Hematopoietic multipotent progenitor cell treated with erythropoietin and hydrocortisone succinate and interleukin-3 and kit ligand, for 4 days (in vitro differentiated cells): ENCODE measurements around the gene MB.
A peak's percentile ranks its signal among the peaks of the same experiment; 100 is the strongest.

Source experiments
- DNase-seq: peaks from one replicate; pipeline ENCODE4 v3.0.0-alpha.2; 2015

Gene MB

DNA sequence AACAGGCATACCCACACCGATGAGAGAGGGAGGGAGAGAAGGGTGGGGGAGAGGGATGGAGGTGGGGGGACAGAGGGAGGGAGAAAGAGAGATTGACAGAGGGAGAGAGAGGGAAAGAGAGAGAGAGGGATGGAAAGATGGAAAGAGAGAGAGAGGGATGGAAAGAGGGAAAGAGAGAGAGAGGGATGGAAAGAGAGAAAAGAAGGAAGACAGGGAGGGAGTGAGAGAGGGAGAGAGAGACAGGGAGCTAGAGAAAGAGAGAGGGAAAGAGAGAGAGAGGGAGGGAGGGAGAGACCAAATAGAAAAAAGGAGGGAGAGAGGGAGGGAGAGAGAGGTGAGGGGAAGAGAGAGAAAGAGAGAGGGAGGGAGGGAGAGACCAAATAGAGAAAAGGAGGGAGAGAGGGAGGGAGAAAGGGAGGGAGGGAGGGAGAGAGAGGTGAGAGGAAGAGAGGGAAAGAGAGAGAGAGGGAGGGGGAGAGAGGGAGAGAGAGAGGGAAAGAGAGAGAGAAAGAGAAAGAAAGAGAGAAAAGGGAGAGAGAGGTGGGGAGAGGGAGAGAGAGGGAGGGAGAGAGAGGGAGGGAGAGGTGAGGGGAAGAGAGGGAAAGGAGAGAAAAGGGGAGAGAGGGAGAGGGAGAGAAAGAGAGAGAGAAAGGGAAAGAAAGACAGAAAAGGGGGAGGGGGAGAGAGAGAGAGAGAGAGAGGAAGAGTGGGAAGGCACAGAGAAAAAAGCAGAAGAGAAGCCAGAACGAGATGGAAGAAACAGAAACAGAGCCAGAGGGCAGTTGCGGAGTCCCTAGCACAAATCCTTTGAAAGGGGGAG lies 23.8 kb downstream of the MB start:
- no peak for DNase-seq

DNA sequence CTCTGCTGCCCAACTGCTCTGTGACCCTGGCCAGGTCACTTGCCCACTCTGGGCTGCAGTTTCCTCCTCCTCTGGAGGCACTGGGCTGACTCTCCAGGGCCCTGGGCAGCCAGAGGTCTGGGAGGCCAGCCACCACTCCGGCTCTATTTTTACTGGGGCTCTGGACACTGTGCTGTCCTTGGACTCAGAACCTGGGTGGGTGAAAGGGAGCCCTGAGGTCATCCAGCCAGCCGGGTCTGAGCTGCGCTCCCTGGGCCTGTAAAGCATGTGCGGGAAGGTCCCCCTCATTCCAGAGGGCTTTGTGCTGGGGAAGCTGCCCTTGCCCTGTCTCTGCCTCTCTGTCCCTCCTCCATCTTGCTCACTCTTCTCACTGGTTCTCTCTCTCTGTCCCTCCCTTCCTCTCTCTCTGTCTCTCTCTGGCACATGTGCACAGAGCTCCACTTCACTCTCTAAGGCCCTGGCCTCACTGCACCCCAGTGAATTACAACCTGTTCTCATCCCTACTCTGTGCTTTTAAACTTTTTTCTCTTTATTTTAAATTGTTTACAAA lies 24.6 kb downstream of the MB start:
- DNase-seq, result no peak

DNA sequence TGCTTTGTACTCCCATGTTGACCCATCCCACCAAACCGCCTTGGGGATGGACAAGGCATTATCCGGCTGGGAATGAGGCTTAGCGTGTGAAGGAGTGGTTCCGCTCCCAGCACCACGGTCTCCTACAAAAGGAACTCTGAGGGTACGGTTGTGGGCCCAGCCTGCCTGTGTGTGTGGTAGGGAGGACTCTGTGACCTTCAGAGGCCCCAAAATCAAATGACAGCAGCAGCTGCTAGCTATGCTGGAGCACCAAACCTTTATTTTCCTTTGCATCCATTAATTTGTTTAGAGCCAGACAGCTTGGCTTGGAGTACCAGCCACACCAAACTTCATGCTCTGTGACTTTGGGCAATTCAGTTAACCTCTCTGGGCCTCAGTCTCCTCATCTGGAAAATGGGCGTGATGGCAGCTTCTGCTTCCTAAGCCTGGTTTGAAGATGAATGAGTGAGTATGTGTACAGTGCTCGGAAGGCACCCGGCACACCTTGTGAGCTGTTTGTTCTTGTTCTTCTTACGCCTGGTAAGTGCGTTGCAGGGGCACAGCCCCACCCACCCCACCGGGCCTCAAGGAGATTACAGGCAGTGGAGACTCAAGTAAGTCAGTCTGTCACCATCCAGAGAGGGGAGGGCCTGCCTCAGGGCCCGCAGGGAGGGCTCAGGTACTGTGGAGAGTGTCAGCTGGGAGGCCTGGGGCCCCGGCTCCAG lies 25.3 kb downstream of the MB start:
- no peak for DNase-seq

DNA sequence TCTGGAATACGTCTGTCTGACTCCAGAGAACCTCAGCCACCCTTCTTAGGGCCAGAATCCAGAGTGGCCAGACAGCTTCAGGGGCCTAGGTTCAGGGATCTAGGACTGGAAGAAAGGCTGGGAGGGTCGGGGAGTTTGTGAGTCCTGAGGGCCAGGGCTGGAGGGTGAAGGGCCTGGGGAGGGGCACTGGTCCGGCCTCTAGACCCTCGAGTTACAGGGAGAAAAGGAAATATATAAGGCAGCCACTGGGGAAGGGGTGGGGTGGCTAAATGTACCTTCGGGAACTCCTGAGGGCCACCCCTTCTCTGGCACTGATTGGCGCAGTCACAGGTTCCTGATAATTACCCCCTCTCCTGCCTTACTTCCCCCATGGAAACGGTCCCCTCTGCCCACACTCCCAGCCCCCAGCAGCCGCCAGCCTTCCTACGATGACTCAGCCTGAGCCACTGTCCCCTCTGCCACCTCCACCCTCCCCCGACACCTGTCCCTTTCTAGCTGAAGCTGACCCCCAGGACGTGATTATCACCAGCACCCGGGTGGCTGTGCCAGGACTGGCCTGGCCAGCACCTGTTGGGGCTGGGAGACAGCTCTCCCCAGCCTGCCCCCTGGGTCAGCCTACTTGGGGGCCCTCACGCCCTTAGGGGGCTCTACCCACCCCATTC lies 26.4 kb downstream of the MB start:
- no peak for DNase-seq

DNA sequence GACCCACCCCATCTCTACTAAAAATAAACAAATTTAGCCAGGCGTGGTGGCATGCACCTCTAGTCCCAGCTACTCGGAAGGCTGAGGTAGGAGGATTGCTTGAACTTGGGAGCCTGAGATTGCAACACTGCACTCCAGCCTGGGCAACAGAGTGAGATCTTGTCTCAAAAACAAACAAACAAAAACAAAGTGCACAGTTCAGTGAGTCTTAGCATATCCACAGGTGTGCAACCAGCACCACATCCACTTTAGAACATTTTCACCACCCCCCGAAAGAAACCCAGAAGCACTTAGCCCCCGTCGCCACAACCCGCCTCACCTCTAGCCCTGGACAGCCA lies 27.4 kb downstream of the MB start:
- no peak for DNase-seq

DNA sequence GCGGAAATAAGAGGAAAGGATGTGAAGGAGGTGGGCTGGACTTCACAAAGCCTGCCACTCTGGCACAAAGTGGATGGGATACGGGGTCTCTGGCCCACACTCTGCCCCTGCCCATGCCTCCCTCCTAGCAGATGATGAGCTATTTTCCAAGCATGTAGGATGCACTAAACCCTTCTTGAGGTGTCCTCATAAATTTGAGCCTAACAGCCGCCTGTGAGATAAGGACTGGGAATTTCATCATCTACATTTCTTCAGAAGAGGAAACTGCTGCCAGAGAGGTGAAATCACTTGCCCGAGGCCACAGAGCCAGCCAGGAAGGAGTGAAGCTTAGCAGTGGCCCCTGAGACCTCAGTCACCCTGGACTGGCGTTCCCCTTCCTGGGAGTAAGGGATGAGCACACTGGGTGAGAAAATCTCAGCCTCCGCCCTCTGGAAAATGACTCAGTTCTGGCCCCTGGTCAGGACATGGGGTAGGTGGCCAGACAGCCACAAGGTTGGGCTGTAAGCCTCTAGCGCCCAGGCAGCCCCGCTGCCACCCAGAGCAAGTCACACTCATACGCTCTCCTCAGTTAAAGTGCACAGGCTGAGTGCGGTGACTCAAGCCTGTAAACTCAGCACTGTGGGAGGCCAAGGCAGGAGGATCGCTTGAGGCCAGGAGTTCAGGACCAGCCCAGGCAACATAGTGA lies 27.9 kb downstream of the MB start:
- peak; percentile 59 for DNase-seq

DNA sequence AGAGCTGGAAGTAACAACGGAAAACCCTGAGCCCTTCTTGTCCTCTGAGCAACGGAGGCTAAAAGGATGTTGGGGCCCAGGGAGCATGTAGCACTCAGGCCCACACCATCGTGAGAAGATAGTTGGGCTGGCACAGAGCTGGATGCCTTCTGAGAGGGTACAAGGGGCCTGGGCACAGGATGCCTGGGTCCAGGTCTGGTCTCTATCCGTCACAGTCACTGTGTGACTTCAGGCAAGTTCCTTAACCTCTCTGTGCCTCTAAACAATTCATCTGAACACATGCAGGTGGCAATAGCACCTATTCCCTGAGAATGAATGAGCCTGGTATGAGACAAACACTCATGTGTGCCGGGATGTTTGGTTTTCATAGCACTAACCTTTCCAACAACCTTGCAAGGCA lies 29.2 kb downstream of the MB start:
- no peak for DNase-seq

DNA sequence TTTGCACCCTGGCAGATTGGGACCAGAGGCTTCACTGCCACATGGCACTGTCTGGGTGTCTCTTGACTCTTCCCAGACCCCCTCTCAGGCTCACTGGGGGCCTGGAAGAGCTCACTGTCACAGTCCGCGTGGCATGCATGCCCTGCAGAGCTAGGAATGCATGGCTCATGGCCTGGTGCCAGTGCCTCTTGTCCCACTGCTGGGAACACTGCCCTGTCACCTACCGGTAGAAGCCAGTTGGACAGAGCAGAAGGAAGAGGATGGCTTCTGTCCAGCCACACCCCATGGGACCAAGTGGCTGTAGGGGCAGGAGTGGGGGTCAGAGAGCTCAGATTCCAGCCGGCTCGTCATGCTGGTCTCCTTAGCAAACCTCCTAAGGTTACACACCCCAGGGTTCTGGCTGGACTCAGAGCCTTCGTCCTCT lies 29.7 kb downstream of the MB start:
- DNase-seq, result no peak

DNA sequence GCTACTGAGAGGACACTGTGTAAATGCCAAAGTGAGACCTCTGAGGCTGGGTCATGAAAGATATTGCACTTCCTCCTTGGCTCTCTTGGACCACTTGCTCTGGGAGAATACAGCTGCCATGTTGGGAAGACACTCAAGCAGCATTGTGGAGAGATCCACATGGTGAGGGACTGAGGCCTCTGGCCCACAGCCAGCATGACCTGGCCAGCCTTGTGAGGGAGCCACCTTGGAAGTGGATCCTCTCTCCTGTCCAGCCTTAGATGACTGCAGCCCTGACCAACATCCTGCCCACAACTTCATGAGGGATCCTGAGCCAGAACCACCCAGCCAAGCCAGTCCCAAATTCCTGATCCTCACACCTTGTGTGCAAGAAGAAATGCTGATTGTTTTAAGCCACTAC lies 30.4 kb downstream of the MB start:
- DNase-seq, result no peak

DNA sequence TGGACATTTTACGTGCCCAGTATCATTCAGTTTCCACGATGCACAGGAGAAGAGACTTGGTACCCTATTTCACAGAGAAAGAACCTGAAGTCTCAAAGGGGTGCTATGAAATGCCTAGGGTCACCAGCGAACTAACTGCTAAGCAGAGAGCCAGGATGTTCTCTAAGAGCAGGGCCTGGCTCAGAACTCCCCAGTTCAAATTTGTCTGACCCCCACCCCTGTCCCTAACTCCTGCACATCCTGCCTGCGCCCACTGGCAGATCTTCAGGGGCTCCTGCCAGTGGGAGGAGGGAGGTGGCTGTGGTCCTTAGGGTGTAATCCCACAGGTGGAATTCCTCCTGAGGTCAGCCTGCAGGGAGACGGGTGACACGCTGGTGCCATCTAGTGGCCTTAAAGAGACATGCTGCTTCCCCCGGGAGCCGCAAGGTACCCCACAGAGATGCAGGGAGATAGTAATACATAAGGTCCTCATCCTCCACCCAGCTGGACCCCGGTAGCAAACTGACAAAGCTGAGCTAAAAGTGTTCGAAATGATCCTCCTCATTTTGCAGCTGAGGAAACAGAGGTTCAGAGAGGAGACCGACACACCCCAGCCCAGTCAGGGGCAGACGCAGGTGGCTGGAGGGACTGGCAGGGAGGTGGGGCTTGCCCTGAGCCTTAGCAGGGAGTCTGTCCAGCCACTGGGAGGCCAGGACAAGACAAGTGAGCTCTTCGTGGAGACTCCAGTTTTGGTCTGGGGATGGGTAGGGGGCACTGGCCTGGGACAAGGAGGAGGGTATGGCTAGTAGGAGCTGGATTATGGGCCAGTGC lies 34.1 kb downstream of the MB start:
- DNase-seq, result peak; percentile 76

DNA sequence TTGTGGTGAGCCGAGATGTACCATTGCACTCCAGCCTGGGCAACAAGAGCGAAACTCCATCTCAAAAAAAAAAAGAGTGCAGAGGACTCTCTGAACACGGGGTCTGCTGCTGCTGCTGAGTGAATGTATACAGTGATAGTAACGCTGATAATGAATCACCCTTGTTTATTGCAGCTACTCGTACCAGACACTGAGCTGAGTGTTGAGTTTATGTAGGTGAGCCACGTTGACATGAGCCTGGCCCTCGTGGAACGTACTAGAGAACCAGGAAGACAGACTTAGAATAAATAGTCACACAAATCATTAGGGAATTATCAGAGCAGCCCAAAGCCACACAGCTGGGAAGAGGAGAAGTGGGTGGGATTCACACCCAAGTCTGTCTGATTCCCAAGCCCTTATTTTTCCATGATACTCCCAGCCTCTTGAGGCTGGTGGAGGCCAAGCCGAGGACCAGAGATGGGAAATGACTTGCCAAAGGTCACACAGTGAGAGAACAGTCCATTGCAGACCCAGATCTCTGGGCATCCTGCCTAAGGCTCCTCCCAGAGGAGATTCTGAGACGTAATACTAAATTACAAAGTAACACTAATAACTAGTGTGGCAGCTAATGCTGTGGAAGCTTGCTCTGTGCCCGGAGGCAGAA lies 34.8 kb downstream of the MB start:
- no peak for DNase-seq

DNA sequence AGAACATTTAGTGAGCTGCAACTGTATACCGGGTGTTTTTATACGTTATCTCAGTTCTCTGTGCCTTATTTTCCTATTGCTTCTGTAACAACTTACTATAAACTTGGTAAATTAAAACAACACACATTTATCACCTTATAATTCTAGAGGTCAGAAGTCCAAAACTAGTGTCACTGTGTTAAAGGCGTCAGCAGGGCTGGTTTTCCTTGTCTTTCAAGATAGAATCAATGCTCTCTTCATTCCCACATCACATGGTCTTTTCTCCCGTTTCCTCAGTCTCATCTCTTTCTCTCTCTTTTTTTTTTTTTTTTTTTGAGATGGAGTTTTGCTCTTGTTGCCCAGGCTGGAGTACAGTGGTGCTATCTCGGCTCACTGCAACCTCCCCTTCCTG lies 36.1 kb downstream of the MB start:
- DNase-seq, result no peak

DNA sequence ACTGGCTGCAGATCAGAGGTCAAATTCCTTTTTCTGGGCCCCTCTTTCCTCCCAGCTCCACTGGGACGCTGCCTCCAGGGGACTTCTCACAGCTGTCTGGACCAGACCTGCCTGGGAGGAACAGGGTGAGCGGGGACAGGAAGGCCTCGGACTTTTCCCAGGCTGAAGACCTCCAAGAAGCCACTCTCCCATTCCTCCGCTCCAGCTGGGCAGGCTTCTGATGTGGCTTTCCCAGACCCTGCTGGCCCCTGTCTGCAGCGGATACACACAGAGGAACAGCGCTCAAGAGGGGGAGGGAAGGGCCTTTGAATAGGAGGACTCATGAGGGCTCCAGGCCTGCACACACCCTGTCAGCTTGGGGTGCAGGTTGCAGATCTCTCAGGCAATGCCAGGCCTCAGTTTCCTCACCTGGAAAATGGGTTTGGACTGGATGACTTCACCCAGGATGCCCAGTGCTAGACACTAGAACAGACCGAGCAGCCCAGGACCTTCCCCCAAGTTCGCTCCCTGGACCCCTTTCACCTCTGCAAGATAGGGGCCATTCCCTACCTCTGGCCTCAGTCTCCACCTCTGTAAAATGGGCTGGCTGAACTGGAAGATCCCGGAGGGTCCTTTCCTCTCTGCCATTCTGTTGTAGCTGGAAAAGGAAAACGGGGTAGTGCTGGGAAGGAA lies 36.6 kb downstream of the MB start:
- no peak for DNase-seq

DNA sequence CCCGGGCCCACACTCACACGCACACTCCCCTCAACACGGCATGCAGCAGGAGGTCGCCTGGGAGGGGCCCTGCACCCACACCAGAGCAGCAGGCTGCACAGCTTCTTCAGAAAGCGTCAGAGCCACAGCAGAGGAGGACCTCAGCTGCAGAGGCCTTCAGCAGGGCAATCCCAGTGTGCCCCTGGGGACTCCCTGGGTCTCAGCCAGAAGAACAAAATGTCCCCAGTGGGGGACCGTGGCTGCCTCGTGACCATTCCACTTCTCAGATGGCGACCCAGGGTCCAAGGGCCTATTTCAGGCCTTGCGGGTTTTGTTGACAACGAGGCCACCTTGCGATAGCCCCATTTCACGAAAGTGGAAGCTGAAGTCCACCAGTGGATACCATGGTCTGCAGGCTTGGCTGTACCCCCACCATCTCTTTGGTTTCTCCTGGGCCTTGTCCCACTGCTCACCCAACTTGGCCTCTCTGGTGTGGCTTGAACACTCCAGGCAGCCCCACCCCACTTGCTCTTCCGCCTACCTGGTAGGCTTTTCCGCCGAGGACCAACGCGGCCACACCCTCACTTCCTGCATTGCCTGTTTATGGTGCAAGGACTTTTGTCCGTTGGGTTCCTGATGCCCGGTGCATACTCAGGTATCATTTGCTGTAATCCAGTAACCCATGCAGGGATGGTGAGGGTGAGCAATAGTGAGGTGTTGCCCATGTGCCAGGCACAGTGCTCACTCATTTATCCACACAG lies 38.1 kb downstream of the MB start:
- no peak for DNase-seq

DNA sequence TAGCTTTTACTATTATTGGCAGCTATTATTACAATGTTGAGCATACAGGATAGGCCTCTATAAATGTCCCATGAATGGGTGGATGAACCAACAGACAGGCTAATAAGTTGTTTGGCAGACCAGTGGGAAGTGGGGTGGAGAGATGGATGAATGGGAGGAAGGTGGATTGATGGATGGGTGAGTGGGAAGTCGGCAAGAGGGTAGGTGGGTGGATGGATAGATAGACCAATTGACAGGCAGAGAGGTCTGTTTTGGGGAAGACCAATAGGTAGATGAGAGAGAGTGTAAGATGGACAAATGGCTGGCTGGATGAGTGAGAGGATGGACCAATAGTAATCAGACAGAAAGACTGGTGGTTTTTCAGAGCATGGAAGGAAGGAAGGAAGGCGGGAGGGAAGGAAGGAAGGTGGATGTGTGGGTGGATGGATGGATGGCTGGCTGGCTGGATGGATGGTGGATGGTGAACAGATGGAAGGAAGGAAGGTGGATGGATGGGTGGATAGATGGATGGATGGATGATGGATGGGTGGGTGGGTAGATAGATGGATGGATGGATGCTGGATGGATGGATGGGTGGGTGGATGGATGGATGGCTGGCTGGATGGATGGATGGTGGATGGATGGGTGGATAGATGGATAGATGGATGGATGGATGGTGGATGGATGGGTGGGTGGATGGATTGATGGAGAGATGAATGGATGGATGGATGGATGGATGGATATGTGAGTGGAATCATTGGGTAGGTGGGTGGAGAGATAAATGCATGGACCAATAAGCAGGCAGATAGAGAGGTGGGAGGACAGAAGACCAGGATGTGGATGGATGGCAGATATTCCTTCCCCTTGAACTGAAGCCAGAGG lies 39.1 kb downstream of the MB start:
- DNase-seq, result no peak

DNA sequence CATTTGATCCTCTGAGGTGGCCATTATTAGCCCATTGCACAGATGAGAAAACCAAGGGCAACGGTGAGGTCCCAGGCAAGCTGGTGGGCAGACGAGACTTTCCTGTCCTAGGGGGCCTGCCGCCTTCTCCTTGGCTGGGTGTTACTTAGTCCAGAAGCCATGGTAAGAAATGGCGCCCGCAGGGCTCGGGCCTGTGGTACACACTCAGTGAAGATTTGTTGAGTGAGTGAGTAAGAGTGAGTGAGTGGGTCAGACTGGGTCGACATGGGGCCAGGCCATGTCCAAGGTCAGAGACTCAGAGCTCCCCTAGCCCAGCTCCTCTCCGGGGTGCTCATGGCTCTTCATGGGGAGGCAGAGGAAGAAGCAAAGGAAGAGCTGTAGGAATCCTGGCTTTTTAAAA lies 40.5 kb downstream of the MB start:
- DNase-seq, result no peak

DNA sequence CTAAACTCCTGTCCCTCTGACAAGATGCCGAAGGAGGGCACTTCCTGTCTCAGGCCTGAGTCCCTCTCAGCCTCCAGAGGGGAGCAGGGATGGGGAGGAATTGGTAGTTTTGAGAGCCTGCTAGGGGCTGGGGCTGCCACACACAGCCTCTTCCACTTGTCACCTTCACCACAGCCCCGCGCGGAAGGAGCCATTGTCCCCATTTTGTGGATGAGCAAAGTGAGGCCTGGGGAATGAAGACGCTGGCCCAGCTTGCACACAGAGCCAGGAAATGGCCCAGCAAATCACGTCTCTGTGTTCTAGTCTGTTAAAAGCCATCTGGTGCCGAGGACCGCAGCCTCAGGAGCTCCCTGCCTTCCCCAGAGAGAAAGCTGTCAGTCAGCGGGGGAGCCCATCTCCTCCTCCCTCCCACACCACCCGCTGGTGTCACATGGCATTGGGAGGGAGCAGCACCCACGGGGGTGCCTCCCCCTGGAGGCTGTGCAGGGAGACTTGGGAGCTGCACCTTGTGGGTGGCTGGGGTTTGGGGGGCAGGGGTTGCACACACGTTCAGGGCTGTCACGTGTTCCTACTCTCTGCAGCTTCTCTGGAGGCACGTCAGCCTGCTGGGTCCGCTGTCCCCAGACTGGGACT lies 41.9 kb downstream of the MB start:
- no peak for DNase-seq

DNA sequence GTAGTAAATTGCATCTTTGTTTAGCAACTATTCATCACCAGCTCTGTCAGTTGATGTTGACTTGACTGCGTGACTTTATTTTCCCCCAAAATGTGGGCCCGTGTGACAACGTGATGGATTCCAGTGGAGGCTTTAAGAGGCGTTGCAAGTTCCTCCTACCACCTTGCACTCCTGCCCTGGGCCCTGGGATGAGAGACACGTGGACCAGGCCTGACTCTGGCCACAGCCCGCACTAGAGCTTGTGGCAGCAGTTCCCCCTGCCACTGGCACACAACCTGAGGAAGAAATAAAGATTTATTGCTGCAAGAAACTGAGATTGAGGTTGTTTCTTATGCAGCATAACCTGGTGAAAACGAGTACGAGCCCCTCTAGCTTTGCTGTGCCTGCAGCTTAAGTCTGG lies 44.6 kb downstream of the MB start:
- DNase-seq, result no peak

DNA sequence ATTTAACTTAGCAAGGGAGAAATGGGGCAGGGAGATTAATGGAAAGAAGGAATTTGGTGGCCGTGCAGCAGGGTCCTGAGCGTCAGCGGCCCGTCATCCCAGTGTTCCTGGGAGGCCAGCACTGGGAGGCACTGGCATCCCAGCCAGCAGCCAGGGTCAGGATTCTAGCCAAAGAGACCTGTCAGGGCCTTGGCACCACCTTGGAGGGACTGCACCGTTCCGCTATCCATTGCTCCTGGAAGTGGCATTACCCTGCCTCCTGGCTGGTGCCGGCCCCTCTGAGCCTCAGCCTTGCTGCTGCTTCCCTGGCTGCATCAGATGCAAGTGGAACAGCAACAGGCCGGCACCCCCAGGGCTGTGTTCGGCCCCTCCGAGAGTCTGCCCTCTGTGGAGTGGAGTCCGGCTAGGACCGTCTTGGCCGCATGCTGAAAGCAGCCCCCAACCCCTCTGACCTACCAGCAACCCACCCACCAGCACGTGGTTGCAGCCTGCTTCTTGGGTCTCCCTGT lies 46.4 kb downstream of the MB start:
- DNase-seq, result no peak
